ENCODE results near the gene POLR3H.
"Not testable (repeated sequence)": the region's sequence is repeated elsewhere in the genome, so short reads cannot be mapped to it uniquely, and the experiment has no call there.

Gene POLR3H

DNA sequence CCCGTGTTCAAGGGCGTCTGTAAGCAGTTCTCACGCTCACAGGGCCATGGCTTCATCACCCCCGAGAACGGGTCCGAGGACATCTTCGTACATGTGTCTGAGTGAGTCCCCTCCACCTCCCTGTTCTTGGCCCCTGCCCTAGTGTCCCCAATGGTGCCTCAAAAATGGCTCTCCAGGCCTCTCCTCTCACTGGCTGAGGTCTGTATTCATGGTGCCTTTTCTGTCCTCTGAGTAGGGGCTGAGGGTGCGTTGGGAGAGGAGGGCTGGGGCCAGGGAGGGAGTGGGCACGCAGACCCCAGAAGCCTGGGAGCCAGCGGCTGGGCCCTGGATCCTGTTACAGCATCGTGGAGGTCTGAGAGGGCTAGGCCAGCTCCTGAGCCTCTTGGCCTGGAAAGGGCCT, 29.4 kb upstream of the POLR3H start:
- H3K36me3 ChIP-seq (ENCODE audit: control insufficient read depth in 2 of 2, insufficient read depth in 1 of 2, low read length in 2 of 2), result peaks cover 0 to 41% of the 10 kb centered on the region in 2 experiments; a peak in 1 of 3 replicates
- H3K4me1 ChIP-seq (ENCODE audit: control insufficient read depth, insufficient read depth, low read length), result no peaks in the 10 kb centered on the region
- ChIA-PET CTCF (interaction anchor here (0.6 to 0.8 kb wide), 2 partner anchors 102 to 171 kb away, joined by 3 read pairs; no protein-coding TSS in a partner anchor), POLR2A (interaction anchor here (1.2 to 9.9 kb wide), 4 partner anchors 9 to 47 kb away, joined by 3 to 85 read pairs (median 8); partner anchors contain the start of genes CSDC2, PMM1 and XRCC6)
- no peaks in the 10 kb centered on the region for H3K9me3 ChIP-seq (ENCODE audit: control insufficient read depth, insufficient read depth, low read depth, low read length)
- no peak for TF ChIP-seq ZNF214 (tag by site-specific recombination; IDR thresholded peaks at IDR 0.05; ENCODE audit: borderline replicate concordance)
- no peak for TF ChIP-seq BCL11A (tag by site-specific recombination; IDR thresholded peaks at IDR 0.05; ENCODE audit: low read depth)
- H3K4me3 ChIP-seq (ENCODE audit: low read depth, low read length), result no peak overlapping the region
- no peak overlapping the region for H3K27ac ChIP-seq (ENCODE audit: extremely low read depth, low read depth, low read length)

DNA sequence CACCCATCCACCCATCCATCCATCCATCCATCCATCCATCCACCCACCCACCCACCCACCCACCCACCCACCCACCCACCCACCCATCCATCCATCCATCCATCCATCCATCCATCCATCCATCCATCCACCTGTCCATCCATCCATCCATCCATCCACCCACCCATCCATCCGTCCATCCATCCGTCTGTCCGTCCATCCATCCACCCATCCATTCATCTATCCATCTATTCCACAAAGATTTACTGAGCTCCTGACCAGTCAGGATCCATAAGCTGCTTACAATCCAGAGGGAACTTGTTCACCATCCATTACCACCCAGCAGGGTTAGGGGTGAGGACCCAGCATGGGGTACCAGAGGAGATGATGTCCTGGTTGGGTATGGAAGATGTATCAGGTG, 28.0 kb upstream of the POLR3H start:
- POLR2A ChIA-PET, result interaction anchor here (1.2 to 9.9 kb wide), 3 partner anchors 10 to 49 kb away, joined by 3 to 85 read pairs (median 6); partner anchors contain the start of genes PMM1 and XRCC6
- CTCF ChIA-PET, result interaction anchor here (0.9 to 1.0 kb wide), 2 partner anchors 24 to 422 kb away, joined by 3 read pairs; no protein-coding TSS in a partner anchor
- not testable (repeated sequence) for H3K4me1 ChIP-seq (ENCODE audit: control insufficient read depth, insufficient read depth, low read length); H3K27ac ChIP-seq (ENCODE audit: extremely low read depth, low read depth, low read length); H3K4me3 ChIP-seq (ENCODE audit: low read depth, low read length); H3K9me3 ChIP-seq (ENCODE audit: control insufficient read depth, insufficient read depth, low read depth, low read length)
- H3K36me3 ChIP-seq (ENCODE audit: control insufficient read depth in 2 of 2, insufficient read depth in 1 of 2, low read length in 2 of 2), result peaks cover 0 to 27% of the 10 kb centered on the region in 2 experiments; a peak in 1 of 3 replicates
- TF ChIP-seq ZNF366 (tag by site-specific recombination; conservative IDR thresholded peaks at IDR 0.05), result peak; percentile 91

DNA sequence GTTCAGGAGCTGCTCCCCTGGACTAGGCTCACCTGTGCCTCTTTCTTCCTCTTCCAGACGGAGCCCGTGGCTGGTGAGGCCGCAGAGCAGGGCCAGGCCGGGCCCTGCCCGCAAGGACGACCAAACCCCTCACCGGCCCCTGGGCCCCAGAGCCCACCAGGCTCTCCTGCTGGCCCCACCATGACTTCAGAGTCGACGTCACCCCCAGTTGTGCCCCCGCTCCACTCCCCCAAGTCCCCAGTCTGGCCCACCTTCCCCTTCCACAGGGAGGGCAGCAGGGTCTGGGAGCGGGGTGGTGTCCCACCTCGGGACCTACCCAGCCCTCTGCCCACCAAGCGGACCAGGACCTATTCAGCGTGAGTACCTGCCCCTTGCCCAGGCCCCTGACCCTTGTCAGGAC, 27.5 kb upstream of the POLR3H start:
- CTCF ChIA-PET, result no interaction called here
- TF ChIP-seq, protein P1, sequence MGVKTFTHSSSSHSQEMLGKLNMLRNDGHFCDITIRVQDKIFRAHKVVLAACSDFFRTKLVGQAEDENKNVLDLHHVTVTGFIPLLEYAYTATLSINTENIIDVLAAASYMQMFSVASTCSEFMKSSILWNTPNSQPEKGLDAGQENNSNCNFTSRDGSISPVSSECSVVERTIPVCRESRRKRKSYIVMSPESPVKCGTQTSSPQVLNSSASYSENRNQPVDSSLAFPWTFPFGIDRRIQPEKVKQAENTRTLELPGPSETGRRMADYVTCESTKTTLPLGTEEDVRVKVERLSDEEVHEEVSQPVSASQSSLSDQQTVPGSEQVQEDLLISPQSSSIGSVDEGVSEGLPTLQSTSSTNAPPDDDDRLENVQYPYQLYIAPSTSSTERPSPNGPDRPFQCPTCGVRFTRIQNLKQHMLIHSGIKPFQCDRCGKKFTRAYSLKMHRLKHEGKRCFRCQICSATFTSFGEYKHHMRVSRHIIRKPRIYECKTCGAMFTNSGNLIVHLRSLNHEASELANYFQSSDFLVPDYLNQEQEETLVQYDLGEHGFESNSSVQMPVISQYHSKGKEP (tag by site-specific recombination; IDR thresholded peaks at IDR 0.05), result no peak
- POLR2A ChIA-PET, result interaction anchor here (9.9 kb wide), 1 partner anchor 18 kb away, joined by 85 read pairs; the partner anchor contains the start of gene PMM1
- Histone ChIP-seq H3K27ac (ENCODE audit: extremely low read depth, low read depth, low read length) (no peak overlapping the region), H3K4me3 (ENCODE audit: low read depth, low read length) (no peak overlapping the region), H3K36me3 (ENCODE audit: control insufficient read depth in 2 of 2, insufficient read depth in 1 of 2, low read length in 2 of 2) (peaks cover 0 to 22% of the 10 kb centered on the region in 2 experiments; a peak in 1 of 3 replicates), H3K4me1 (ENCODE audit: control insufficient read depth, insufficient read depth, low read length) (no peaks in the 10 kb centered on the region), H3K9me3 (ENCODE audit: control insufficient read depth, insufficient read depth, low read depth, low read length) (no peaks in the 10 kb centered on the region)

DNA sequence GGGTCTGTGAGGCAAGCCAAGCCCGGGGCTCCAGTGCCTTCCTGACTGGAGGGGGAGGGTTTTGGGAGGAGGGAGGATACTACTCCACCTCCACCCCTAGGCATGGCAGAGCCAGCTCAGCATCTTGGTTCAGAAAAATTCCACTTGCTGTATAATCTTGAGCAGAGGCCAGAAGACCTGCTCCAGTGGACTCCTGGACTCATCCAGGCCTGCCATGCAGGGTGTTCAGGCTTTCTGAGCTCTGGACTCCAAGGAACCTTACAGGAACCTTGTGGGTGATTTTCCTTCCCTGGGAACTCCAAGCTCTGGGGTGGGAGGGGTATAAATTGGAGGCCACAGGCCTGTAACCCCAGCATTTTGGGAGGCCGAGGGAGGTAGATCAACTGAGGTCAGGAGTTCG, 26.0 kb upstream of the POLR3H start:
- ChIA-PET POLR2A (interaction anchor here (0.5 to 1.5 kb wide), 6 partner anchors 9 to 303 kb away, joined by 3 to 9 read pairs (median 4); partner anchors contain the start of genes CSDC2 and PMM1), CTCF (interaction anchor here (1.0 kb wide), 1 partner anchor 37 kb away, joined by 3 read pairs; no protein-coding TSS in a partner anchor)
- Histone ChIP-seq H3K4me1 (ENCODE audit: control insufficient read depth, insufficient read depth, low read length) (no peaks in the 10 kb centered on the region; the same call in 1 of the 2 replicates), H3K4me3 (ENCODE audit: low read depth, low read length) (no peak overlapping the region), H3K27ac (ENCODE audit: extremely low read depth, low read depth, low read length) (no peak overlapping the region), H3K9me3 (ENCODE audit: control insufficient read depth, insufficient read depth, low read depth, low read length) (no peaks in the 10 kb centered on the region), H3K36me3 (ENCODE audit: control insufficient read depth in 2 of 2, insufficient read depth in 1 of 2, low read length in 2 of 2) (peaks cover 0 to 7% of the 10 kb centered on the region in 2 experiments; a peak in 1 of 3 replicates)
- no peak for TF ChIP-seq ZNF585B (tag by site-specific recombination; IDR thresholded peaks at IDR 0.05)
- no peak for TF ChIP-seq ZNF768 (tag by site-specific recombination; IDR thresholded peaks at IDR 0.05)
- TF ChIP-seq ZFHX2 (tag by site-specific recombination; conservative IDR thresholded peaks at IDR 0.05), result no peak
- TF ChIP-seq ZFP69B (tag by site-specific recombination; IDR thresholded peaks at IDR 0.05), result no peak
- no peak for TF ChIP-seq ZBTB8A (tag by site-specific recombination; IDR thresholded peaks at IDR 0.05)
- TF ChIP-seq ZNF223 (tag by site-specific recombination; IDR thresholded peaks at IDR 0.05), result no peak
- TF ChIP-seq ZIC2 (tag by site-specific recombination; IDR thresholded peaks at IDR 0.05), result no peak
- TF ChIP-seq SP3 (tag by site-specific recombination; IDR thresholded peaks at IDR 0.05), result no peak
- TF ChIP-seq ZNF660 (tag by site-specific recombination; IDR thresholded peaks at IDR 0.05), result no peak
- TF ChIP-seq, protein P2, sequence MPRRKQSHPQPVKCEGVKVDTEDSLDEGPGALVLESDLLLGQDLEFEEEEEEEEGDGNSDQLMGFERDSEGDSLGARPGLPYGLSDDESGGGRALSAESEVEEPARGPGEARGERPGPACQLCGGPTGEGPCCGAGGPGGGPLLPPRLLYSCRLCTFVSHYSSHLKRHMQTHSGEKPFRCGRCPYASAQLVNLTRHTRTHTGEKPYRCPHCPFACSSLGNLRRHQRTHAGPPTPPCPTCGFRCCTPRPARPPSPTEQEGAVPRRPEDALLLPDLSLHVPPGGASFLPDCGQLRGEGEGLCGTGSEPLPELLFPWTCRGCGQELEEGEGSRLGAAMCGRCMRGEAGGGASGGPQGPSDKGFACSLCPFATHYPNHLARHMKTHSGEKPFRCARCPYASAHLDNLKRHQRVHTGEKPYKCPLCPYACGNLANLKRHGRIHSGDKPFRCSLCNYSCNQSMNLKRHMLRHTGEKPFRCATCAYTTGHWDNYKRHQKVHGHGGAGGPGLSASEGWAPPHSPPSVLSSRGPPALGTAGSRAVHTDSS (tag by site-specific recombination; IDR thresholded peaks at IDR 0.05), result no peak
- no peak for TF ChIP-seq ZNF394 (tag by site-specific recombination; IDR thresholded peaks at IDR 0.05; ENCODE audit: borderline replicate concordance)
- TF ChIP-seq ZNF354C (tag by site-specific recombination; IDR thresholded peaks at IDR 0.05; ENCODE audit: borderline replicate concordance, low read depth), result no peak
- TF ChIP-seq ZNF341 (tag by site-specific recombination; IDR thresholded peaks at IDR 0.05; ENCODE audit: low read depth), result no peak
- TF ChIP-seq, protein P3, sequence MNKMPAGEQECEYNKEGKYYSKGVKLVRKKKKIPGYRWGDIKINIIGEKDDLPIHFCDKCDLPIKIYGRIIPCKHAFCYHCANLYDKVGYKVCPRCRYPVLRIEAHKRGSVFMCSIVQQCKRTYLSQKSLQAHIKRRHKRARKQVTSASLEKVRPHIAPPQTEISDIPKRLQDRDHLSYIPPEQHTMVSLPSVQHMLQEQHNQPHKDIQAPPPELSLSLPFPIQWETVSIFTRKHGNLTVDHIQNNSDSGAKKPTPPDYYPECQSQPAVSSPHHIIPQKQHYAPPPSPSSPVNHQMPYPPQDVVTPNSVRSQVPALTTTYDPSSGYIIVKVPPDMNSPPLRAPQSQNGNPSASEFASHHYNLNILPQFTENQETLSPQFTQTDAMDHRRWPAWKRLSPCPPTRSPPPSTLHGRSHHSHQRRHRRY (tag by site-specific recombination; IDR thresholded peaks at IDR 0.05), result no peak
- no peak for TF ChIP-seq ZNF174 (tag by site-specific recombination; IDR thresholded peaks at IDR 0.05)
- no peak for TF ChIP-seq ZNF239 (tag by site-specific recombination; IDR thresholded peaks at IDR 0.05)
- TF ChIP-seq, protein P4, sequence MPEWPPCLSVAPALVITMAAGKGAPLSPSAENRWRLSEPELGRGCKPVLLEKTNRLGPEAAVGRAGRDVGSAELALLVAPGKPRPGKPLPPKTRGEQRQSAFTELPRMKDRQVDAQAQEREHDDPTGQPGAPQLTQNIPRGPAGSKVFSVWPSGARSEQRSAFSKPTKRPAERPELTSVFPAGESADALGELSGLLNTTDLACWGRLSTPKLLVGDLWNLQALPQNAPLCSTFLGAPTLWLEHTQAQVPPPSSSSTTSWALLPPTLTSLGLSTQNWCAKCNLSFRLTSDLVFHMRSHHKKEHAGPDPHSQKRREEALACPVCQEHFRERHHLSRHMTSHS (tag by site-specific recombination; IDR thresholded peaks at IDR 0.05), result no peak
- TF ChIP-seq ZNF155 (tag by site-specific recombination; IDR thresholded peaks at IDR 0.05), result no peak
